GM19372 (cell line): ENCODE data around the gene PCDHA12.
"Not testable (repeated sequence)": the region's sequence is repeated elsewhere in the genome, so short reads cannot be mapped to it uniquely, and the experiment has no call there.

Experiments
- ATAC-seq: cut with Tn5 transposase; IDR thresholded peaks from one replicate; pipeline ENCODE4 v1.9.1; 2021; ENCODE audit warnings: mild to moderate bottlenecking, low read depth, moderate library complexity; ENCODE audit not compliant: unreplicated experiment

Gene PCDHA12, protein sequence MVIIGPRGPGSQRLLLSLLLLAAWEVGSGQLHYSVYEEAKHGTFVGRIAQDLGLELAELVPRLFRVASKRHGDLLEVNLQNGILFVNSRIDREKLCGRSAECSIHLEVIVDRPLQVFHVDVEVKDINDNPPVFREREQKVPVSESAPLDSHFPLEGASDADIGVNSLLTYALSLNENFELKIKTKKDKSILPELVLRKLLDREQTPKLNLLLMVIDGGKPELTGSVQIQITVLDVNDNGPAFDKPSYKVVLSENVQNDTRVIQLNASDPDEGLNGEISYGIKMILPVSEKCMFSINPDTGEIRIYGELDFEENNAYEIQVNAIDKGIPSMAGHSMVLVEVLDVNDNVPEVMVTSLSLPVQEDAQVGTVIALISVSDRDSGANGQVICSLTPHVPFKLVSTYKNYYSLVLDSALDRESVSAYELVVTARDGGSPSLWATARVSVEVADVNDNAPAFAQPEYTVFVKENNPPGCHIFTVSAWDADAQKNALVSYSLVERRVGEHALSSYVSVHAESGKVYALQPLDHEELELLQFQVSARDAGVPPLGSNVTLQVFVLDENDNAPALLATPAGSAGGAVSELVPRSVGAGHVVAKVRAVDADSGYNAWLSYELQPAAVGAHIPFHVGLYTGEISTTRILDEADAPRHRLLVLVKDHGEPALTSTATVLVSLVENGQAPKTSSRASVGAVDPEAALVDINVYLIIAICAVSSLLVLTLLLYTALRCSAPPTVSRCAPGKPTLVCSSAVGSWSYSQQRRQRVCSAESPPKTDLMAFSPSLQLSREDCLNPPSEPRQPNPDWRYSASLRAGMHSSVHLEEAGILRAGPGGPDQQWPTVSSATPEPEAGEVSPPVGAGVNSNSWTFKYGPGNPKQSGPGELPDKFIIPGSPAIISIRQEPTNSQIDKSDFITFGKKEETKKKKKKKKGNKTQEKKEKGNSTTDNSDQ

DNA sequence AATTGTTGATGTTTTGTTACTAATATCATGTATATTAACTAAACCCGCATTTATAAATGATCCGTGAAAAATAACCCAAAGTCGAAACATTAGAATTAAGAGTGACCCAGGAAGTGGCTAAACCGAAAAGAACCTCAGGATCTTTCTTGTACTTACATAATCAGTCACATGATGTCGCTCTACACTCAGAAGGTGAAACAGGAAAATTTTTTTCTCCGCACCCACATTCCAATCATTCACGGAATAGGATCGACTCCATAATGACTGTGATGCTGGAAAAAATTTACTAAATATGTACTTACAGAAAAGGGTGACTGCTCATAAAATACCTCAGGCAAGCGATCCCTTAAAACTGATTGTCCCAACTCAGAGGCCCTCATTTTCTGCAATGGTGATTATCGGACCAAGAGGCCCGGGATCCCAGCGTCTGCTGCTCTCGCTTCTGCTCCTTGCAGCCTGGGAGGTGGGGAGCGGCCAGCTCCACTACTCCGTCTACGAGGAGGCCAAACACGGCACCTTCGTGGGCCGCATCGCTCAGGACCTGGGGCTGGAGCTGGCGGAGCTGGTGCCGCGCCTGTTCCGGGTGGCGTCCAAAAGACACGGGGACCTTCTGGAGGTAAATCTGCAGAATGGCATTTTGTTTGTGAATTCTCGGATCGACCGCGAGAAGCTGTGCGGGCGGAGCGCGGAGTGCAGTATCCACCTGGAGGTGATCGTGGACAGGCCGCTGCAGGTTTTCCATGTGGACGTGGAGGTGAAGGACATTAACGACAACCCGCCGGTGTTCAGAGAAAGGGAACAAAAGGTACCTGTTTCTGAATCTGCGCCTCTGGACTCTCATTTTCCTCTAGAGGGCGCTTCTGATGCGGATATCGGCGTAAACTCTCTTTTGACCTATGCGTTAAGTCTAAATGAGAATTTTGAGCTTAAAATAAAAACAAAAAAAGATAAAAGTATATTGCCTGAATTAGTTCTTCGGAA lies at the start of gene PCDHA12:
Gene PCDHA12, plus strand, starts transcription at position 224 of the 981 bp plus-strand sequence. Its CDS starts 165 bp downstream, at position 389.
- ATAC-seq, result no peak

GRCh38 chr5:140827704-140828361 lies 47.3 kb upstream of the PCDHA12 start, which contains the start of gene PCDHA6:
Gene PCDHA6, plus strand, starts transcription at chr5:140827960. Its CDS starts 132 bp downstream, at chr5:140828092.
- no peak for ATAC-seq

- no peak for ATAC-seq
These were observed 46.8 kb upstream of the PCDHA12 start for GRCh38 chr5:140828362-140828737.

DNA sequence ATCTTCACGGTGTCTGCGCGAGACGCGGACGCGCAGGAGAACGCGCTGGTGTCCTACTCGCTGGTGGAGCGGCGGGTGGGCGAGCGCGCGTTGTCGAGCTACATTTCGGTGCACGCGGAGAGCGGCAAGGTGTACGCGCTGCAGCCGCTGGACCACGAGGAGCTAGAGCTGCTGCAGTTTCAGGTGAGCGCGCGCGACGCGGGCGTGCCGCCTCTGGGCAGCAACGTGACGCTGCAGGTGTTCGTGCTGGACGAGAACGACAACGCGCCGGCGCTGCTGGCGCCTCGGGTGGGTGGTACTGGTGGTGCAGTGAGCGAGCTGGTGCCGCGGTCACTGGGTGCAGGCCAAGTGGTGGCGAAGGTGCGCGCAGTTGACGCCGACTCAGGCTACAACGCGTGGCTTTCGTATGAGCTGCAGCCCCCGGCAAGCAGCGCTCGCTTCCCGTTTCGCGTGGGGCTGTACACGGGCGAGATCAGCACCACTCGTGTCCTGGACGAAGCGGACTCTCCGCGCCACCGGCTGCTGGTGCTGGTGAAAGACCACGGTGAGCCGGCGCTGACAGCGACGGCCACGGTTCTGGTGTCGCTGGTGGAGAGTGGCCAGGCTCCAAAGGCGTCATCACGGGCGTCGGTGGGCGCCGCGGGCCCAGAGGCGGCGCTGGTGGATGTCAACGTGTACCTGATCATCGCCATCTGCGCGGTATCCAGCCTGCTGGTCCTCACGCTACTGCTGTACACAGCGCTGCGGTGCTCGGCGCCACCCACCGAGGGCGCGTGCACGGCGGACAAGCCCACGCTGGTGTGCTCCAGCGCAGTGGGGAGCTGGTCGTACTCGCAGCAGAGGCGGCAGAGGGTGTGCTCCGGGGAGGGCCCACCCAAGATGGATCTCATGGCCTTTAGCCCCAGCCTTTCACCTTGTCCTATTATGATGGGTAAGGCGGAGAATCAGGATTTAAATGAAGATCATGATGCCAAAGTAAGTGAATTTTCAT lies 45.3 kb upstream of the PCDHA12 start:
- ATAC-seq, result not testable (repeated sequence)

DNA sequence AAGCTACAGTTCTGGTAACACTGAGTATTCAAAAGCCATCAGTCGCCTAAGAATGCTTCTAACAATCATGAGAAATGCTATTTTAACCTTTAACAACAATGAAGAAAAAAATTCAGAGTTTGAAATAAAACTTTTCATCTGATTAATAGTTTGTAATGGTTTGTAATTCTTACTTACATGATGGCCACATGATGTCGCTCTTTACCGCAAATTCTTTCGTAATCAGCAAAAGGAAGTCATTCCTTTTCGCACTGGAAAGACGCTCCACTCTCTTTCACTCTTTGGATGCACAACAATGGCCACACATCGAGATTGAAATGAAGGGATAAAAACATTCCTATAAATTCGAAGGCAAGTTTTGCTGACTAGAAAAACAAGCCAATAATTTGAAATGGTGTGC lies 41.1 kb upstream of the PCDHA12 start, which contains the start of gene PCDHA7:
Gene PCDHA7, plus strand, starts transcription at position 277 of the 400 bp plus-strand sequence. Its CDS starts 115 bp downstream, at position 392.
- ATAC-seq, result no peak

- ATAC-seq, result not testable (repeated sequence)
These were observed 40.6 kb upstream of the PCDHA12 start for GRCh38 chr5:140834439-140835008.

DNA sequence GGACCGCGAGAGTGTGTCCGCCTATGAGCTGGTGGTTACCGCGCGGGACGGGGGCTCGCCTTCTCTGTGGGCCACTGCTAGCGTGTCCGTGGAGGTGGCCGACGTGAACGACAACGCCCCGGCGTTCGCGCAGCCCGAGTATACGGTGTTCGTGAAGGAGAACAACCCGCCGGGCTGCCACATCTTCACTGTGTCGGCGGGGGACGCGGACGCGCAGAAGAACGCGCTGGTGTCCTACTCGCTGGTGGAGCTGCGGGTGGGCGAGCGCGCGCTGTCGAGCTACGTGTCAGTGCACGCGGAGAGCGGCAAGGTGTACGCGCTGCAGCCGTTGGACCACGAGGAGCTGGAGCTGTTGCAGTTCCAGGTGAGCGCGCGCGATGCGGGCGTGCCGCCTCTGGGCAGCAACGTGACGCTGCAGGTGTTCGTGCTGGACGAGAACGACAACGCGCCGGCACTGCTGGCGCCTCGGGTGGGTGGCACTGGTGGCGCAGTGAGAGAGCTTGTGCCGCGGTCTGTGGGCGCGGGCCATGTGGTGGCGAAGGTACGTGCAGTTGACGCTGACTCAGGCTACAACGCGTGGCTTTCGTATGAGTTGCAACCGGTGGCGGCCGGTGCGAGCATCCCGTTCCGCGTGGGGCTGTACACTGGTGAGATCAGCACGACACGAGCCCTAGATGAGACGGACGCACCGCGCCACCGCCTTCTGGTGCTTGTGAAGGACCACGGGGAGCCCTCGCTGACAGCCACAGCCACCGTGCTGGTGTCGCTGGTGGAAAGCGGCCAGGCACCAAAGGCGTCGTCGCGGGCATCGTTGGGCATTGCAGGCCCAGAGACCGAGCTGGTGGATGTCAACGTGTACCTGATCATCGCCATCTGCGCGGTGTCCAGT lies 39.2 kb upstream of the PCDHA12 start:
- ATAC-seq, result no peak

DNA sequence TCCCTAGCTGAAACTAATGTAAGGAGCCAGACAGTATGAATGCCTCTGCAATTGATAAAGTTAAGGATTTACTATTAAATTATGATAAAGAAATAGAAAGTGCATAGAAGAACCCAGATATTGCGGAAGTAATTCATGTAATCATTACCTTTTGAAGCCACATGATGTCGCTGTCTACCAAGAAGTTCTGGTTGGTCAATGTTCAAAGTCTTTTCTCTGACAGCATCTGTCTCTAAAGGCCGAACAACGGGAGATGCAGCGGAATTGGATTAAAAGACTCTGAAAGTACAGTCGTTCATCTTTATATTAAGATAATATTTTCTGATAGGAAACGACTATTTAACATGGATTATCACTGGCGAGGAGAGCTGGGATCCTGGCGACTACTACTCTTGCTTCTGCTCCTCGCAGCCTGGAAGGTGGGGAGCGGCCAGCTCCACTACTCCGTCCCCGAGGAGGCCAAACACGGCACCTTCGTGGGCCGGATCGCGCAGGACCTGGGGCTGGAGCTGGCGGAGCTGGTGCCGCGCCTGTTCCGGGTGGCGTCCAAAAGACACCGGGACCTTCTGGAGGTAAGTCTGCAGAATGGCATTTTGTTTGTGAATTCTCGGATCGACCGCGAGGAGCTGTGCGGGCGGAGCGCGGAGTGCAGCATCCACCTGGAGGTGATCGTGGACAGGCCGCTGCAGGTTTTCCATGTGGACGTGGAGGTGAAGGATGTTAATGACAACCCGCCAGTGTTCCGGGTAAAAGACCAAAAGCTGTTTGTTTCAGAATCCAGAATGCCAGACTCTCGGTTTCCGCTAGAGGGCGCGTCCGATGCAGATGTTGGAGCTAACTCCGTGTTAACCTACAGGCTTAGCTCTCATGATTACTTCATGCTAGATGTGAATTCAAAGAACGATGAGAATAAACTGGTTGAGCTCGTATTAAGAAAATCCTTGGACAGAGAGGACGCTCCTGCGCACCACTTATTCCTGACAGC lies 33.8 kb upstream of the PCDHA12 start, which contains the start of gene PCDHA8:
Gene PCDHA8, plus strand, starts transcription at position 210 of the 985 bp plus-strand sequence. Its CDS starts 135 bp downstream, at position 345.
- ATAC-seq, result no peak

DNA sequence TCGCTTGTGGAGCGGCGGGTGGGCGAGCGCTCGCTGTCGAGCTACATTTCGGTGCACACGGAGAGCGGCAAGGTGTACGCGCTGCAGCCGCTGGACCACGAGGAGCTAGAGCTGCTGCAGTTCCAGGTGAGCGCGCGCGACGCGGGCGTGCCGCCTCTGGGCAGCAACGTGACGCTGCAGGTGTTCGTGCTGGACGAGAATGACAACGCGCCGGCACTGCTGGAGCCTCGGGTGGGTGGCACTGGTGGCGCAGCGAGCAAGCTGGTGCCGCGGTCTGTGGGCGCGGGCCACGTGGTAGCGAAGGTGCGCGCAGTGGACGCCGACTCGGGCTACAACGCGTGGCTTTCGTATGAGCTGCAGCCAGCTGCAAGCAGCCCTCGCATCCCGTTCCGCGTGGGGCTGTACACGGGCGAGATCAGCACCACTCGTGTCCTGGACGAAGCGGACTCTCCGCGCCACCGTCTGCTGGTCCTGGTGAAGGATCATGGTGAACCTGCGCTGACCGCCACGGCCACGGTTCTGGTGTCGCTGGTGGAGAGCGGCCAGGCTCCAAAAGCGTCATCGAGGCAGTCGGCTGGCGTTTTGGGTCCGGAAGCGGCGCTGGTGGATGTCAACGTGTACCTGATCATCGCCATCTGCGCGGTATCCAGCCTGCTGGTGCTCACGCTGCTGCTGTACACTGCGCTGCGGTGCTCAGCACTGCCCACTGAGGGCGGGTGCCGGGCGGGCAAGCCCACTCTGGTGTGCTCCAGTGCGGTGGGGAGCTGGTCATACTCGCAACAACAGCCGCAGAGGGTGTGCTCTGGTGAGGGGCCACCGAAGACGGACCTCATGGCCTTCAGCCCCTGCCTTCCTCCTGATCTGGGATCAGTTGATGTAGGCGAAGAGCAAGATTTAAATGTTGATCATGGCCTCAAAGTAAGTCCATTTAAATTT lies 32.0 kb upstream of the PCDHA12 start:
- no peak for ATAC-seq

DNA sequence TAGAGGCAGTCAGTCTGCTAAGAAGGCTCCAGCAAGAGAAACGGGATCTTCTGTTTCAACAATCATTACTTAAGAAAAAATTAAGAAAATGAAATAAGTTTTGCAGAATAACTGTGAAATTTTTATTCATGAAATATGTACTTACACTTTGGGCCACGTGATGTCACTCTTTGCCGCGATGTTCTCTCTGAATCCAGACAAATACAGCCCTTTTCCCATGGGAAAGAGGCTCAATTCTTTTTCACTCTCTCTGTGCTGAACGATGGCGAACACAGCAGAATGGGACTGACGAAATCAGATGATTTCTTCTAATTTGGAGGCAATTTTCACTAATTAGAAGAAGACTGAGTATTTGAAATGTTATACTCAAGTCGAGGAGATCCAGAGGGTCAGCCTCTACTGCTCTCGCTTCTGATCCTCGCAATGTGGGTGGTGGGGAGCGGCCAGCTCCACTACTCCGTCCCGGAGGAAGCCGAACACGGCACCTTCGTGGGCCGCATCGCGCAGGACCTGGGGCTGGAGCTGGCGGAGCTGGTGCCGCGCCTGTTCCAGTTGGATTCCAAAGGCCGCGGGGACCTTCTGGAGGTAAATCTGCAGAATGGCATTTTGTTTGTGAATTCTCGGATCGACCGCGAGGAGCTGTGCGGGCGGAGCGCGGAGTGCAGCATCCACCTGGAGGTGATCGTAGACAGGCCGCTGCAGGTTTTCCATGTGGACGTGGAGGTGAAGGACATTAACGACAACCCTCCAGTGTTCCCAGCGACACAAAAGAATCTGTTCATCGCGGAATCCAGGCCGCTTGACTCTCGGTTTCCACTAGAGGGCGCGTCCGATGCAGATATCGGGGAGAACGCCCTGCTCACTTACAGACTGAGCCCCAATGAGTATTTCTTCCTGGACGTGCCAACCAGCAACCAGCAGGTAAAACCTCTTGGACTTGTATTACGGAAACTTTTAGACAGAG lies 26.7 kb upstream of the PCDHA12 start, which contains the start of gene PCDHA9:
Gene PCDHA9, plus strand, starts transcription at position 244 of the 964 bp plus-strand sequence. Its CDS starts 114 bp downstream, at position 358.
- ATAC-seq, result not testable (repeated sequence)

DNA sequence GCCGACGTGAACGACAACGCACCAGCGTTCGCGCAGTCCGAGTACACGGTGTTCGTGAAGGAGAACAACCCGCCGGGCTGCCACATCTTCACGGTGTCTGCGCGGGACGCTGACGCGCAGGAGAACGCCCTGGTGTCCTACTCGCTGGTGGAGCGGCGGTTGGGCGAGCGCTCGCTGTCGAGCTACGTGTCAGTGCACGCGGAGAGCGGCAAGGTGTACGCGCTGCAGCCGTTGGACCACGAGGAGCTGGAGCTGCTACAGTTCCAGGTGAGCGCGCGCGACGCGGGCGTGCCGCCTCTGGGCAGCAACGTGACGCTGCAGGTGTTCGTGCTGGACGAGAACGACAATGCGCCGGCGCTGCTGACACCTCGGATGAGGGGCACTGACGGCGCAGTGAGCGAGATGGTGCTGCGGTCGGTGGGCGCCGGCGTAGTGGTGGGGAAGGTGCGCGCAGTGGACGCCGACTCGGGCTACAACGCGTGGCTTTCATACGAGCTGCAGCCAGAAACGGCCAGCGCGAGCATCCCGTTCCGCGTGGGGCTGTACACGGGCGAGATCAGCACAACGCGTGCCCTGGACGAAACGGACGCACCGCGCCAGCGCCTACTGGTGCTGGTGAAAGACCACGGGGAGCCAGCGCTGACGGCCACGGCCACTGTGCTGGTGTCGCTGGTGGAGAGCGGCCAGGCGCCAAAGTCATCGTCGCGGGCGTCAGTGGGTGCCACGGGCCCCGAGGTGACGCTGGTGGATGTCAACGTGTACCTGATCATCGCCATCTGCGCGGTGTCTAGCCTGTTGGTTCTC lies 25.1 kb upstream of the PCDHA12 start:
- not testable (repeated sequence) for ATAC-seq
